Calu3 (cell line): ENCODE measurements around the gene HS6ST3. TPM values are rescaled to one million over a fixed set of nuclear protein-coding genes. Genes with fewer than 3 reads are reported as not detected.
"Not testable (repeated sequence)": the region's sequence is repeated elsewhere in the genome, so short reads cannot be mapped to it uniquely, and the experiment has no call there.

ENCODE experiments used
- Bru-seq: library from RNA; stranded (reverse); fragments of 400-500 nt; gene quantifications from one replicate; lab custom pipeline; 2021; lab: Mats Ljungman, UMichigan
- BruChase-seq, 2 experiments: library from RNA; stranded (reverse); fragments of 400-500 nt; gene quantifications; one replicate each; lab custom pipeline; 2021; lab: Mats Ljungman, UMichigan
- BruUV-seq: library from RNA; stranded (reverse); fragments of 400-500 nt; replicated peaks from 2 replicates; lab custom pipeline; 2021; lab: Mats Ljungman, UMichigan
- CTCF ChIA-PET: fragments of 300-600 bp; sonication (Branson Sonifier 250); formaldehyde crosslinking; loops from one replicate; lab custom pipeline; 2022; ENCODE audit warnings: antibody characterized with exemption; lab: Charles Lee
- DNase-seq: peaks from one replicate; pipeline ENCODE4 v3.0.0; 2022
- H3K27ac Mint-ChIP-seq: one replicate; pipeline ENCODE4 v1.8.0; 2022; ENCODE audit warnings: mixed read lengths; ENCODE audit not compliant: unreplicated experiment
- H3K27me3 Mint-ChIP-seq: one replicate; pipeline ENCODE4 v1.8.0; 2022; ENCODE audit warnings: mixed read lengths; ENCODE audit not compliant: unreplicated experiment
- H3K36me3 Mint-ChIP-seq: one replicate; pipeline ENCODE4 v1.8.0; 2022; ENCODE audit warnings: mild to moderate bottlenecking, moderate library complexity, mixed read lengths; ENCODE audit not compliant: insufficient read depth, unreplicated experiment
- H3K4me1 Mint-ChIP-seq: one replicate; pipeline ENCODE4 v1.8.0; 2022; ENCODE audit warnings: mild to moderate bottlenecking, low read depth, mixed read lengths; ENCODE audit not compliant: unreplicated experiment
- H3K4me3 Mint-ChIP-seq: one replicate; pipeline ENCODE4 v1.8.0; 2022; ENCODE audit warnings: mild to moderate bottlenecking, low read depth, moderate library complexity, mixed read lengths; ENCODE audit not compliant: unreplicated experiment
- H3K9me3 Mint-ChIP-seq: one replicate; pipeline ENCODE4 v1.8.0; 2022; ENCODE audit warnings: low read depth, mixed read lengths; ENCODE audit not compliant: unreplicated experiment
- intact Hi-C: fragments of 100-400 bp; cut with micrococcal nuclease; formaldehyde crosslinking; loops from one replicate; pipeline ENCODE4 v1.10.0; 2022; ENCODE audit not compliant: unreplicated experiment
- long read RNA-seq: library from polyadenylated mRNA; stranded (forward); transcript quantifications from one replicate; pipeline ENCODE4 v2.0.0, GENCODE V29; 2022
- total RNA-seq: library from RNA; stranded (reverse); gene quantifications from 2 replicates; pipeline ENCODE4 v1.2.3, GENCODE V29; 2022
- TF ChIP-seq, protein P1 (sequence below): fragments of 200-600 bp; IDR thresholded peaks from one replicate; pipeline ENCODE4 v1.8.0; 2022; ENCODE audit warnings: antibody characterized with exemption; ENCODE audit not compliant: unreplicated experiment

Gene HS6ST3
- total RNA-seq, result not detected in 2 replicates
- Bru-seq, nascent RNA, result percentile 4 among the genes with signal in this experiment
- percentile 7 among the genes with signal in this experiment for BruChase-seq, experiment 1, labeled RNA remaining after a 6-hour chase
- percentile 6 among the genes with signal in this experiment for BruChase-seq, experiment 2, labeled RNA remaining after a 2-hour chase
- long read RNA-seq, partial matches to known transcripts, result 0 of 1 reads
- long read RNA-seq, other reads (novel, unspliced or antisense), result 1 of 1 reads

DNA sequence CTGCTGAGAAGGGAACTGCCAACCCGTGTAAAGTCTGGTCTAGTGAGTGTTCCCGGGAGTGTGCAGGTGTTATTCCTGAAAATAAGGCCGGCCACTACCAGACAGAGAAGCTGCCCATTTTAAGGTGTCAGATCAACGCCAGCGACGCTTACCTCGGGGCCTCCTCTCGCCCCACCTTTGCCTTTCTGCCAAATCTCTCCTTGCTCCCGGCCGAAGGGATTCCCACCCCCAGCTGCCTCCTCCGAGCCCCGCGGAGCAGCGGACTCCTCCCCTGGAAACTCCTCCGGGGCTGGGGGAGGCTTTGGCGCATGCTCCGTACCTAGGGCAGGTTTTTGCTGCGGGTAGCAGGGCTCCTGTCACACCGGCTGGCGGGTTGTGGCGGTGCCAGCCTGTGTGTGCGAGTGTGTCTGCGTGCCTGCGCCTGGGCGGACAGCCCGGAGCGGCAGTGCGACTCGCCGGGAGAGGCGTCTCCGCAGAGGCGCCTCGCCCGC is at the start of gene HS6ST3:
TSS of gene HS6ST3 (plus strand) at position 359 of the 491 bp plus-strand sequence.
- TF ChIP-seq, protein P1, sequence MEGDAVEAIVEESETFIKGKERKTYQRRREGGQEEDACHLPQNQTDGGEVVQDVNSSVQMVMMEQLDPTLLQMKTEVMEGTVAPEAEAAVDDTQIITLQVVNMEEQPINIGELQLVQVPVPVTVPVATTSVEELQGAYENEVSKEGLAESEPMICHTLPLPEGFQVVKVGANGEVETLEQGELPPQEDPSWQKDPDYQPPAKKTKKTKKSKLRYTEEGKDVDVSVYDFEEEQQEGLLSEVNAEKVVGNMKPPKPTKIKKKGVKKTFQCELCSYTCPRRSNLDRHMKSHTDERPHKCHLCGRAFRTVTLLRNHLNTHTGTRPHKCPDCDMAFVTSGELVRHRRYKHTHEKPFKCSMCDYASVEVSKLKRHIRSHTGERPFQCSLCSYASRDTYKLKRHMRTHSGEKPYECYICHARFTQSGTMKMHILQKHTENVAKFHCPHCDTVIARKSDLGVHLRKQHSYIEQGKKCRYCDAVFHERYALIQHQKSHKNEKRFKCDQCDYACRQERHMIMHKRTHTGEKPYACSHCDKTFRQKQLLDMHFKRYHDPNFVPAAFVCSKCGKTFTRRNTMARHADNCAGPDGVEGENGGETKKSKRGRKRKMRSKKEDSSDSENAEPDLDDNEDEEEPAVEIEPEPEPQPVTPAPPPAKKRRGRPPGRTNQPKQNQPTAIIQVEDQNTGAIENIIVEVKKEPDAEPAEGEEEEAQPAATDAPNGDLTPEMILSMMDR, result no peak
- intact Hi-C loops, result no loop called here
- Mint-ChIP-seq H3K4me3 (peak within 1 kb of the TSS; percentile 69), H3K27ac (no peak within 1 kb of the TSS), H3K4me1 (no peaks in the 10 kb centered on the region), H3K27me3 (peaks cover 53% of the 10 kb centered on the region), H3K9me3 (no peaks in the 10 kb centered on the region), H3K36me3 (peaks cover 4% of the 10 kb centered on the region)
- BruUV-seq, result no TSS peak
- no peak for DNase-seq
- CTCF ChIA-PET, result no interaction called here

DNA sequence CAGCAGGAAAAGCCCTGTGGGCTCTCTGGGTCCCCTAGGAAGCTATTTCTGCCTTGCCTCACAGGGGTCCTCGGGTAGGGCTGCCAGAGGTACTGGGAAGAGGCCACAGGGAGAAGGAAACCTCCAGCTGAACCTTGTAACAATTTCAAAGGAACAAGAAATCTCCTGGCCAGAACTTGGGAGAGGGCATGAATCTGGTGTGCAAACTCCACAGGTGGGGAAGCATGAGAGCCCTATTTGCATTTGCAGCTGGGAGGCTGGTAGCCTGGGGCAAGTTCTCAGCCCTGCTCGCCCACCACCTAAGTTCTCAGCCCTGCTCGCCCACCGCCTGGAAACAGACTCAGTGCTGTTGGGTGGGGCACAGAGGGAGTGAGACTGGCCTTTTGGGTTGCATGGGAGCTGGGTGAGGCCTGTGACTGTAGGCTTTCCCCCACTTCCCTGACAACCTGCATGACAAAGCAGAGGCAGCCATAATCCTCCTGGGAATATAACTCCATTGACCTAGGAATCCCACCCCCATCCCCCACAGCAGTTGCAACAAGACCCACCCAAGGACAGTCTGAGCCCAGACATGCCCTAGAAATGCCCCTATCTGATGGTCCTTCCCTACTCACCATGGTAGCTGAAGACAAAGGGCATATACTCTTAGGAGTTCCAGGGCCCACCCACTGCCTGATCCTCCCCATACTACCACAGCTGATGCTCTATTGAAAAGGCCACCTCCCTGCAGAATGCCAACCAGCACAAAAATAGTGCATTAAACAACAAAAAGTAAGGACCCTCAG is 48.4 kb upstream of the HS6ST3 start:
- no TSS peak for BruUV-seq
- CTCF ChIA-PET, result no interaction called here
- H3K27me3 Mint-ChIP-seq, result no peaks in the 10 kb centered on the region

DNA sequence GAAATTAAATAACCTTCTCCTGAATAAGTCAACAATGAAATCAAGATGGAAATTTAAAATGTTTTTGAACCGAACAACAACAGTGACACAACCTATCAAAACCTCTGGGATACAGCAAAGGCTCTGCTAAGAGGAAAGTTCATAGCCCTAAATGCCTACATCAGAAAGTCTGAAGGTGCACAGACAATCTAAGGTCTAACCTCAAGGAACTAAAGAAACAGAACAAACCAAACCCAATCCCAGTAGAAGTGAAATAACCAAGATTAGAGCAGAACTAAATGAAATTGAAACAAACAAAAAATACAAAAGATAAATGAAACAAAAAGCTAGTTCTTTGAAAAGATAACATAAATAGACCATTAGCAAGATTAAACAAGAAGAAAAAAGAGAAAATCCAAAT is 45.7 kb upstream of the HS6ST3 start:
- Mint-ChIP-seq H3K4me1 (no peaks in the 10 kb centered on the region), H3K27ac (no peak overlapping the region), H3K27me3 (no peaks in the 10 kb centered on the region), H3K4me3 (no peak overlapping the region), H3K36me3 (no peaks in the 10 kb centered on the region), H3K9me3 (no peaks in the 10 kb centered on the region)
- no TSS peak for BruUV-seq
- intact Hi-C loops, result no loop called here
- no peak for DNase-seq
- TF ChIP-seq, protein P1, result no peak
- CTCF ChIA-PET, result no interaction called here

More for the DNA sequence above, 48.4 kb upstream of the HS6ST3 start:
- TF ChIP-seq, protein P1, result no peak
- DNase-seq, result no peak
- intact Hi-C loops, result no loop called here
- no peaks in the 10 kb centered on the region for H3K36me3 Mint-ChIP-seq
- no peaks in the 10 kb centered on the region for H3K9me3 Mint-ChIP-seq
- no peak overlapping the region for H3K4me3 Mint-ChIP-seq
- H3K4me1 Mint-ChIP-seq, result no peaks in the 10 kb centered on the region
- H3K27ac Mint-ChIP-seq, result no peak overlapping the region

DNA sequence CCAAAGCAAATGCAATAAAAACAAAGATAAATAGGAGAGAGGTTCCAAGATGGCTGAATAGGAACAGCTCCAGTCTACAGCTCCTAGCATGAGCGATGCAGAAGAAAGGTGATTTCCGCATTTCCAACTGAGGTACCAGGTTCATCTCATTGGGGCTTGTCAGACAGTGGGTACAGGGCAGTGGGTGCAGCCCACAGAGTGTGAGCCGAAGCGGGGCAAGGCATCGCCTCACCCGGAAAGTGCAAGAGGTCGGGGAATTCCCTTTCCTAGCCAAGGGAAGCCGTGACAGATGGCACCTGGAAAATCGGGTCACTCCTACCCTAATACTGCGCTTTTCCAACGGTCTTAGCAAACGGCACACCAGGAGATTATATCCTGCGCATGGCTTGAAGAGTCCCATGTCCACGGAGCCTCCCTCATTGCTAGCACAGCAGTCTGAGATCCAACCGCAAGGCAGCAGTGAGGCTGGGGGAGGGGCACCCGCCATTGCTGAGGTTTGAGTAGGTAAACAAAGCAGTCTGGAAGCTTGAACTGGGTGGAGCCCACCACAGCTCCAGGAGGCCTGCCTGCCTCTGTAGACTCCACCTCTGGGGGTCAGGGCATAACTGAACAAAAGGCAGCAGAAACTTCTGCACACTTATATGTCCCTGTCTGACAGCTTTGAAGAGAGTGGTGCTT is 43.3 kb upstream of the HS6ST3 start:
- not testable (repeated sequence) for H3K27me3 Mint-ChIP-seq

DNA sequence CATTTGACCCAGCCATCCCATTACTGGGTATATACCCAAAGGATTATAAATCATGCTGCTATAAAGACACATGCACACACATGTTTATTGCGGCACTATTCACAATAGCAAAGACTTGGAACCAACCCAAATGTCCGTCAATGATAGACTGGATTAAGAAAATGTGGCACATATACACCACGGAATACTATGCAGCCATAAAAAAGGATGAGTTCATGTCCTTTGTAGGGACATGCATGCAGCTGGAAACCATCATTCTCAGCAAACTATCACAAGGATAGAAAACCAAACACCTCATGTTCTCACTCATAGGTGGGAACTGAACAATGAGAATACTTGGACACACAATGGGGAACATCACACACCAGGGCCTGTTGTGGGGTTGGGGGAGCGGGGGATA is 39.0 kb upstream of the HS6ST3 start:
- H3K9me3 Mint-ChIP-seq, H3K27me3 Mint-ChIP-seq, intact Hi-C loops, H3K27ac Mint-ChIP-seq, BruUV-seq, CTCF ChIA-PET, H3K4me1 Mint-ChIP-seq, DNase-seq, H3K4me3 Mint-ChIP-seq: not testable (repeated sequence)
- peaks cover 12% of the 10 kb centered on the region for H3K36me3 Mint-ChIP-seq

More for the DNA sequence above, 43.3 kb upstream of the HS6ST3 start:
- H3K27ac Mint-ChIP-seq, H3K36me3 Mint-ChIP-seq, intact Hi-C loops, CTCF ChIA-PET, H3K9me3 Mint-ChIP-seq, BruUV-seq, DNase-seq, H3K4me3 Mint-ChIP-seq, H3K4me1 Mint-ChIP-seq: not testable (repeated sequence)

DNA sequence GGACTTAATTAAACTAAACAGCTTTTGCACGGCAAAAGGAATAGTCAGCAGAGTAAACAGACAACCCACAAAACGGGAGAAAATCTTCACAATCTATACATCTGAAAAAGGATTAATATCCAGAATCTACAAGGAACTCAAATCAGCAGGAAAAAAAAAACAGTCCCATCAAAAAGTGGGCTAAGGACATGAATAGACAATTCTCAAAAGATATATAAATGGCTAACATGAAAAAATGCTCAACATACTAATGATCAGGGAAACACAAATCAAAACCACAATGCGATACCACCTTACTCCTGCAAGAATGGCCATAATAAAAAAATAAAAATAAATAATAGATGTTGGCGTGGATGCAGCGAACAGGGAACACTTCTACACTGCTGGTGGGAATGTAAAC is 38.4 kb upstream of the HS6ST3 start:
- H3K4me3 Mint-ChIP-seq, intact Hi-C loops, BruUV-seq, H3K27me3 Mint-ChIP-seq, H3K9me3 Mint-ChIP-seq, CTCF ChIA-PET, DNase-seq, H3K4me1 Mint-ChIP-seq, H3K27ac Mint-ChIP-seq: not testable (repeated sequence)
- peaks cover 12% of the 10 kb centered on the region for H3K36me3 Mint-ChIP-seq

DNA sequence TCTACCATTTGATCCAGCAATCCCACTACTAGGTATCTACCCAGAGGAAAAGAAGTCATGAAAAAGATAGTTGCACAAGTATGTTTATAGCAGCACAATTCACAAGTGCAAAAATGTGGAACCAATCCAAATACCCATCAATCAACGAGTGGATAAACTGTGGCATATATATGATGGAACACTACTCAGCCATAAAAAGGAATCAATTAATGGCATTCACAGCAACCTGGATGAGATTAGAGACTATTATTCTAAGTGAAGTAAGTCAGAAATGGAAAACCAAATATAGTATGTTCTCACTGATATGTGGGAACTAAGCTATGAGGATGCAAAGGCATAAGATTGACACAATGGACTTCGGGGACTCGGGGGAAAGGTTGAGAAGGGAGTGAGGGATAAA is 38.0 kb upstream of the HS6ST3 start:
- Mint-ChIP-seq H3K4me3 (peak overlapping the region; percentile 70), H3K36me3 (peaks cover 12% of the 10 kb centered on the region)
- intact Hi-C loops, CTCF ChIA-PET, H3K4me1 Mint-ChIP-seq, H3K27ac Mint-ChIP-seq, DNase-seq, H3K27me3 Mint-ChIP-seq, BruUV-seq, H3K9me3 Mint-ChIP-seq: not testable (repeated sequence)
